ENCODE results near the gene SHD. TPM values are rescaled to one million over a fixed set of nuclear protein-coding genes. Genes with fewer than 3 reads are reported as not detected.

SHD gene
- total and polyA plus RNA-seq, 5 experiments from 2014 or later = not detected

DNA sequence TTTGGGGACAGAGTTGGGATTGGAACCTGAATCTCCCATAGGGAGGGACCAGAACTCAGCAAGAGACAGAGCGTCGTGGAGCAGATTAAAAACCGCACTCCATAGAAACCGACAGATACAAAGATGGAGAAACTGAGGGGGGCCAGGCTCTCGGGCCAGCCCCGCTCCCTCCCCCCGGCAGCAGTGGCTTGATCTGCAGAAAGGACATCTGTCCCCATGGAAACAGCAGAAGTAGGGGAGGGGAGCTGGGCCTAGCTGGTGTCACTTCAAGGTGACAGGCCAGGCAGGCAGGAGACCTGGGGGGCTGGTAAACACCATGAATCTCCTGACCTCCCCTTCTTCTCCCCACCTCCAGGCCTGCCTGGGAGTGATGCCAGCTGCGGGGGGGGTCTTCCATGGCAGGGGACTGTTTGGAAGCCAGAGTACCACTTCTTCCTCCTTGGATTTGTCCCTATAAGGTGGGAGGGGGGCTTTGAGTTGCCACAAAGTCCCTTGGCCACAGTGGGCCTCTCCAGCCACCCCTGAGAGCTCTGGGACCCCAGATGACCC lies 12.2 kb downstream of the SHD start:
- no peak for ATAC-seq
- no peak for DNase-seq
- Mint-ChIP-seq H3K36me3 (peaks cover 0 to 38% (median 2%) of the 10 kb centered on the region in 3 donors), H3K4me3 (no peak overlapping the region), H3K27ac (peak overlapping the region in 1 of 10 donors; percentile 9), H3K9me3 (no peaks in the 10 kb centered on the region), H3K27me3 (no peaks in the 10 kb centered on the region), H3K4me1 (peaks cover 0 to 2% (median 0%) of the 10 kb centered on the region in 4 donors)
- POLR2A ChIA-PET = interaction anchor here (0.5 kb wide), 1 partner anchor 576 kb away, joined by 3 read pairs; the partner anchor contains the start of gene PLIN3

- Mint-ChIP-seq H3K4me3 (no peak overlapping the region), H3K4me1 (peaks cover 0 to 6% (median 2%) of the 10 kb centered on the region in 4 donors), H3K27me3 (no peaks in the 10 kb centered on the region), H3K27ac (no peak overlapping the region), H3K36me3 (peaks cover 0 to 44% (median 2%) of the 10 kb centered on the region in 3 donors), H3K9me3 (no peaks in the 10 kb centered on the region)
- ATAC-seq (no peak), DNase-seq (no peak)
- POLR2A ChIA-PET = no interaction called here
Measured at GRCh38 chr19:4292515-4292914, 13.4 kb downstream of the SHD start.

GRCh38 chr19:4294389-4294788 lies 15.3 kb downstream of the SHD start:
- H3K4me3 Mint-ChIP-seq = no peak overlapping the region
- H3K4me1 Mint-ChIP-seq = peaks cover 6 to 18% (median 9%) of the 10 kb centered on the region in 4 donors
- DNase-seq (no peak), ATAC-seq (no peak)
- H3K27ac Mint-ChIP-seq = peak overlapping the region in 2 of 10 donors; percentile 12 to 33
- H3K27me3 Mint-ChIP-seq = no peaks in the 10 kb centered on the region
- H3K36me3 Mint-ChIP-seq = peaks cover 0 to 48% (median 2%) of the 10 kb centered on the region in 3 donors
- POLR2A ChIA-PET = no interaction called here
- H3K9me3 Mint-ChIP-seq = no peaks in the 10 kb centered on the region

- Mint-ChIP-seq H3K27me3 (no peaks in the 10 kb centered on the region), H3K4me1 (peaks cover 11 to 34% (median 18%) of the 10 kb centered on the region in 4 donors), H3K4me3 (no peak overlapping the region), H3K9me3 (no peaks in the 10 kb centered on the region), H3K27ac (peak overlapping the region in 8 of 10 donors; percentile 7 to 86 (median 44)), H3K36me3 (peaks cover 0 to 48% (median 0%) of the 10 kb centered on the region in 3 donors)
- POLR2A ChIA-PET = no interaction called here
- ATAC-seq = peak in 1 of 2 donors; percentile 40
- no peak for DNase-seq
Measured at GRCh38 chr19:4295972-4296771, 17.1 kb downstream of the SHD start.

DNA sequence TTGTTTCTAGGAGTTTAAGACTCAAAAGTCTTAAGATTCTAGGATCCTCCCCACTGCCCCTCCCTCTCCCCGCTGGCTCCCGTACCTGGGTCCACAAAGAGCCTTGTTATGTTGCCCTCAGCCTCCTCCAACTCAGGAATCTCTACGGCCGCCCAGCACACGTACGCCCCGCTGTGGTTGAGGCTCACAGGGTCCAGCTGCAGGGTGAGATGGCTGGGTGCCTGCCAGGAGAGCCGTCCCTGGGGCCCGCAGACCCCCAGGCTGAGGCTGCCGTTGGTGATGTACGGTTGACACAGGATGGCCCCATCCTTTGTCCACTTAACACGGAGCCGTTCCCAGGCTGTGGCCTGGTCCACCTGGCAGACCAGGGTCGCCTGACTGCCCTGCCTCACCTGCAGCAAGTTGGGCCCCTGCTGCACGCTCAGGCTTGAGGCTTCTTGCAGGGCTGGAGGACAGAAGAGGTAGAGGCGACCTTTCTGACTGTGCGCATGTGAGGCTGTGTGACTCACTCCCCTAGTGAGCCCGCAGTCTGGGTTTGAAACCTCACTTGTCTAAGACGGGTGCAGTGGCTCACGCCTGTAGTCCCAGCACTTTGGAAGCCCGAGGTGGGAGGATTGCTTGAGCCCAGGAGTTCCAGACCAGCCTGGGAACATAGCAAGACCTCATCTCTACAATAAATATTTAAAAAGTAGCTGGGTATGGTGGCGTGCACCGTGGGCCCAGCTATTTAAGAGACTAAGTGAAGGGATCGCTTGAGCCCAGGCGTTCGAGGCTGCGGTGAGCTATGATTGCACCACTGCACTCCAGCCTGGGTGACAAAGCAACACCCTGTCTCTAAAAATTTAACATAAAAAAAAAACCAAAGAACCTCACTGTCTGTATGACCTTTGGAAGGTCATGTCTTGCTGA lies 19.1 kb downstream of the SHD start:
- POLR2A ChIA-PET = interaction anchor here (0.9 kb wide), 1 partner anchor 46 kb away, joined by 6 read pairs; no protein-coding TSS in a partner anchor
- Mint-ChIP-seq H3K27me3 (no peaks in the 10 kb centered on the region), H3K27ac (peak overlapping the region; percentile 76 to 96 (median 86)), H3K4me3 (peak overlapping the region in 5 of 10 donors; percentile 3 to 80 (median 60)), H3K36me3 (peaks cover 0 to 34% (median 0%) of the 10 kb centered on the region in 3 donors), H3K9me3 (no peaks in the 10 kb centered on the region), H3K4me1 (peaks cover 22 to 51% (median 35%) of the 10 kb centered on the region in 4 donors)
- DNase-seq (no peak), ATAC-seq (no peak)

GRCh38 chr19:4298810-4299550 lies 19.9 kb downstream of the SHD start:
- H3K27me3 Mint-ChIP-seq = no peaks in the 10 kb centered on the region
- H3K9me3 Mint-ChIP-seq = no peaks in the 10 kb centered on the region
- DNase-seq (no peak), ATAC-seq (no peak)
- POLR2A ChIA-PET = interaction anchor here (0.9 to 1.1 kb wide), 2 partner anchors 29 to 45 kb away, joined by 3 to 6 read pairs; no protein-coding TSS in a partner anchor
- peak overlapping the region; percentile 76 to 96 (median 86) for H3K27ac Mint-ChIP-seq
- H3K4me3 Mint-ChIP-seq = peak overlapping the region in 6 of 10 donors; percentile 3 to 93 (median 66)
- H3K4me1 Mint-ChIP-seq = peaks cover 25 to 58% (median 40%) of the 10 kb centered on the region in 4 donors
- H3K36me3 Mint-ChIP-seq = peaks cover 0 to 27% (median 0%) of the 10 kb centered on the region in 3 donors

DNA sequence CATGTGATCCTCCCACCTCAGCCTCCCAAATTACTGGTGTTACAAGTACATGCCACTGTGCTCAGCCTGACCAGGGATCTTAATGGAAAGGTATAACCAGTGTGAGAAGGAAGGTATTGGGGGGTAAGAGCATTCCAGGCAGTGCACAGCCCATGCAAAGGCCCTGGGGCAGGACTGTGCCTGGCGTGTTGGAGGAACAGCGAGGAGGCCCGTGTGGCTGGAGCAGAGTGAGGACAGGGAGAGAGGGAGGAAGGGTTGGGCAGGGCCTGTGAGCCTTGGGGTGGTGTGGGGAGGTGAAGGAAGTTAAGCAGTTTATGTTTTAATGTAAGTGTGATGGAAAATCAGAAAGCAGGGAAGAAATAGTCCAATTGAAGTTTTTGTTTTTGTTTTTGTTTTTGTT lies 21.5 kb downstream of the SHD start:
- ATAC-seq = no peak
- Mint-ChIP-seq H3K27ac (peak overlapping the region; percentile 75 to 99 (median 96)), H3K9me3 (no peaks in the 10 kb centered on the region), H3K36me3 (peaks cover 0 to 14% (median 0%) of the 10 kb centered on the region in 3 donors), H3K27me3 (no peaks in the 10 kb centered on the region), H3K4me3 (peak overlapping the region; percentile 45 to 99 (median 85)), H3K4me1 (peaks cover 25 to 66% (median 46%) of the 10 kb centered on the region in 4 donors)
- no peak for DNase-seq
- POLR2A ChIA-PET = interaction anchor here (0.8 to 1.1 kb wide), 2 partner anchors 22 to 28 kb away, joined by 3 read pairs; no protein-coding TSS in a partner anchor

GRCh38 chr19:4301590-4302242 lies 22.6 kb downstream of the SHD start:
- DNase-seq (peak in 3 of 10 donors; percentile 29 to 41 (median 41)), ATAC-seq (peak; percentile 29 to 50)
- Mint-ChIP-seq H3K27me3 (no peaks in the 10 kb centered on the region), H3K36me3 (peaks cover 0 to 9% (median 0%) of the 10 kb centered on the region in 3 donors), H3K4me1 (peaks cover 22 to 64% (median 46%) of the 10 kb centered on the region in 4 donors), H3K4me3 (peak overlapping the region; percentile 86 to 99 (median 95)), H3K27ac (peak overlapping the region; percentile 96 to 99 (median 97)), H3K9me3 (no peaks in the 10 kb centered on the region)
- POLR2A ChIA-PET = interaction anchor here (1.3 to 3.9 kb wide), 6 partner anchors 20 to 55 kb away, joined by 5 to 30 read pairs (median 8); partner anchors contain the start of genes MPND and YJU2

DNA sequence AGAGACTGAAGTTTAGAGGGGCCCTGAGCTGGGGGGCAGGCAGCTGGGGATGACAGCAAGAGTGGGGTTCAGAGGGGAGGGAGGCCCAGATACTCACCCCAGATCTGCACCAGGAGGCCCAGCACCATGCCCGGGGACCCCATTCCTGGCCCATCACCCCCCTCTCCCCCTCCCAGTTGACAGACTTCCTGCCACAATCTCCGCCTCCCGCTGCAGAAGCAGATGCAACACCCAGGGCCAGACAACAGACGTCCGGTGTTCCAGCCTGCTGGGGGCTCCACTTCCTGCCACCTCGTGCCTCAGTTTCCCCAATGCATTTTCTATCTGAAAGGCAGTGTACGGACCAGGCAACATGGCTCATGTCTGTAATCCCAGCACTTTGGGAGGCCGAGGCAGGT lies 23.2 kb downstream of the SHD start, which contains the start of gene TMIGD2:
TMIGD2 (minus strand) TSS at position 147 of the 398 bp plus-strand sequence; CDS start at position 143, 4 bp downstream.
- Mint-ChIP-seq H3K9me3 (no peaks in the 10 kb centered on the region), H3K27ac (peak within 1 kb of the TSS; percentile 96 to 99 (median 97)), H3K4me3 (peak within 1 kb of the TSS; percentile 86 to 99 (median 95)), H3K36me3 (peaks cover 0 to 4% (median 0%) of the 10 kb centered on the region in 3 donors), H3K27me3 (no peaks in the 10 kb centered on the region), H3K4me1 (peaks cover 22 to 60% (median 46%) of the 10 kb centered on the region in 4 donors)
- ATAC-seq (peak; percentile 37 to 43), DNase-seq (peak in 6 of 10 donors; percentile 23 to 37 (median 32))
- POLR2A ChIA-PET = interaction anchor here (0.5 to 3.9 kb wide), 8 partner anchors 16 to 57 kb away, joined by 3 to 30 read pairs (median 6); partner anchors contain the start of genes MPND and YJU2

- DNase-seq (no peak), ATAC-seq (no peak)
- Mint-ChIP-seq H3K4me3 (peak overlapping the region; percentile 58 to 93 (median 69)), H3K9me3 (no peaks in the 10 kb centered on the region), H3K36me3 (no peaks in the 10 kb centered on the region), H3K4me1 (peaks cover 19 to 51% (median 42%) of the 10 kb centered on the region in 4 donors), H3K27ac (peak overlapping the region in 9 of 10 donors; percentile 74 to 99 (median 88)), H3K27me3 (no peaks in the 10 kb centered on the region)
- POLR2A ChIA-PET = interaction anchor here (0.6 to 3.9 kb wide), 7 partner anchors 18 to 481 kb away, joined by 3 to 30 read pairs (median 4); partner anchors contain the start of gene MPND
Measured at GRCh38 chr19:4303819-4304537, 24.9 kb downstream of the SHD start.
